Activated CD8-positive, alpha-beta memory T cell treated with anti-CD3 and anti-CD28 coated beads, Interleukin-2, amount 50 U/mL, for 48 hours (primary cell): ENCODE results near the gene ATF4.

ENCODE experiments used
- DNase-seq: peaks from one replicate; pipeline ENCODE4 v3.0.0-alpha.2; 2020

The ATF4 gene

DNA sequence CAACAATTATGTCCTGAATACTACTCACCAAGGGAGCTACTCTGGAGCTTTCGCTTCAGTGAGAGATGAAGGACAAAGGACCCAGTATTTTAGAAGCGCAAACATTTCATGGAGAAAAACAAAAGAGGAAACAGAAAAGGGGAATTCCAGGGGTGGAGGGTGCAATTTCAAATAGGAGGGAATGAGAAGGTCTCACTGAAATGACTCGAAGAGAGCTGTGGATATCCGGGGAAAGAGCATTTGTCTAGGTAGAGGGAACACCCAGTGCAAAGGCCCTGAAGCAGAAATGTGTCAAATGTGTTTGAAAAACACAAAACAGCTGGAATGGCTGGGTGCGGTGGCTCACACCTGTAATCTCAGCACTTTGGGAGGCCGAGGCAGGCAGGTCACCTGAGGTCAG, 9.8 kb downstream of the ATF4 start:
- DNase-seq, result no peak

DNA sequence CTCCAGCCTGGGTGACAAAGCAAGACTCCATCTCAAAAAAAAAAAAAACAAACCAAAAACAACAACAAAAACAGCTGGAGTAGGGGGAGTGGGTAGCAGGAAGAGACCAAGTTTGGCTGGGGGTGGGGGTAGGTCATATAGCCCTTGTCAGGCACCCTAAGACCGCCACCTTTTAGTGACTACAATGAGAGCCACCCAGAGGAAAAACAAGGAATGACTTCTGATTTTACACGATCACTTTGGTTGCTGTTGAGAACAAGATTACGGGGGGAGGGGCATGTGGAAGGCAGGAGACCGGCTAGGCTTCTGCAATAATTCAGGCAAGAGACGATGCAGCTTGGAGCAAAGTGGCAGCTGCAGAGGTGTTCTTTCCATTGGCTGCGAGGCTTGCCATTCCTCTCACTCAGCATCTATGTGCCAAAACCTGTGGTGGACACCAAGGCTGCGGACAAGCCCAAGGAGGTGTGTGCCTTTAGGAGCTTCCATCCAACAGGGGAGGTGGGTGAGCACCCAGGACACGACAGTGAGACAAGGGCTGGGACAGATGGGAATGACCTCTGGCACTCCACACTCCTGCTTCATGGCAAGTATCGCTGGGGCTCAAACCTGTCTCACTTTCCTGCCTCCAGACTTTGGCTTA, 10.4 kb downstream of the ATF4 start:
- no peak for DNase-seq

DNA sequence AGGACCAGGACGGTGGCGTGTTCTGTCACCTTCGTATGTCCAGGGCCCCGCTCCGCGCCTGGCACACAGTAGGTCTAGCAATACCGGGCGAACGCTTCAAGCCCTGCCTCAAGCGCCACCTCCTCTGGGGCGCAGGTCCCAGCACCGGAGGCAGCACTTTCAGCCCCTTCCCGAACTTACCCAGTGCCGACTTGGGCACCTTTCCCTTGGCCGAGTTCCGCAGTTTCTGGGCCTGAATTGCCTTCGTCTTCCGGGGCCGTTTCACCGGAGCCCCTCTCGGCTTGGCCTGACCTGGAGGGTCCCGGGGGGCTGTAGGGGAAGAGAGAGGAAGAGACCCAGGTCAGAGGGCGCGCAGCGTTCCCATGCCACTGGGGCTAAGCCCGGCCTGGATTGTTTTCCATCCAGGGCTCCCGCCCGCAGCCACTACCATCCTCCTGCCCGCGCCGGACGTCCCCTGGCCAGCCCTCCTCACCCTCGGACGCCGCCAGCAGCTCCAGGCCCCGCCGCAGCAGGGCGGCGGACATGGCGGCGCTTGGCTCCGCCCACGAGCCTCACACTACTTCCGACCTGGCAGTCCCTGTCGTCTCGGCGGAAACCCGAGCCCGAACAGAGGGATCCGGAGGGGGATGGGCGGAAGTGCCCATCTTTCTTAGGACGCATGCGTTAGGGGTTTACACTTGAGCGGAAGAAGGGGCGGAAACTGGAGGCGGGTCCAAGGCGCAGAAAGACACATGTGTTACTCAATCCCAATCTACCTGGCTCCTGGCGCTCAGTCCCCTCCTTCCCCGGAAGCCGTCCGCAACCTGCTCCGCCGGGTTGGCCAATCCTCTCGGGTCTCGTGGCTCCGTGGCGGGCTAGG, 12.1 kb downstream of the ATF4 start, which contains the start of gene RPS19BP1:
TSS of gene RPS19BP1 (minus strand) at position 534 of the 859 bp plus-strand sequence. CDS start at position 524, 10 bp downstream.
- DNase-seq, result peak; percentile 97

DNA sequence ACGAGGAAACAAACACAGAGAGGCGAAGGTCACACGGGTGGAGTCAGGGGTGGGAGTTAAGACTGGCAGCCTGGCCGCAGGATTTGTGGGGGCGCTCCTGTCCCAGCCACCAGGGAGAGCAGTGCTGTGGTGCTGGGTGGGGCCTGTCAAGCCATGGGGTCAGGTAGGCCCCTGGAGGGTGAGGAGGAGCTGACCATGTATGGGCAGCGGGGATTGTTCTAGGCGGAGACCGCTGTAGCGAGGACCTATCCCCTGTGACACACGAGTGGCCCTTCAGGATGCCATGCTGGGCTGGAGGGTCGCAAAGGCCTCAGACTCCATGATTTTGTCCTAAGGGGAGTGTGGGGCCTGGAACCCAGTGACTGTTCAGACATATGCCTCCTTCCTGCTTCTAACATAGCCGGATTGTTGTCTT, 13.7 kb downstream of the ATF4 start:
- DNase-seq, result no peak

DNA sequence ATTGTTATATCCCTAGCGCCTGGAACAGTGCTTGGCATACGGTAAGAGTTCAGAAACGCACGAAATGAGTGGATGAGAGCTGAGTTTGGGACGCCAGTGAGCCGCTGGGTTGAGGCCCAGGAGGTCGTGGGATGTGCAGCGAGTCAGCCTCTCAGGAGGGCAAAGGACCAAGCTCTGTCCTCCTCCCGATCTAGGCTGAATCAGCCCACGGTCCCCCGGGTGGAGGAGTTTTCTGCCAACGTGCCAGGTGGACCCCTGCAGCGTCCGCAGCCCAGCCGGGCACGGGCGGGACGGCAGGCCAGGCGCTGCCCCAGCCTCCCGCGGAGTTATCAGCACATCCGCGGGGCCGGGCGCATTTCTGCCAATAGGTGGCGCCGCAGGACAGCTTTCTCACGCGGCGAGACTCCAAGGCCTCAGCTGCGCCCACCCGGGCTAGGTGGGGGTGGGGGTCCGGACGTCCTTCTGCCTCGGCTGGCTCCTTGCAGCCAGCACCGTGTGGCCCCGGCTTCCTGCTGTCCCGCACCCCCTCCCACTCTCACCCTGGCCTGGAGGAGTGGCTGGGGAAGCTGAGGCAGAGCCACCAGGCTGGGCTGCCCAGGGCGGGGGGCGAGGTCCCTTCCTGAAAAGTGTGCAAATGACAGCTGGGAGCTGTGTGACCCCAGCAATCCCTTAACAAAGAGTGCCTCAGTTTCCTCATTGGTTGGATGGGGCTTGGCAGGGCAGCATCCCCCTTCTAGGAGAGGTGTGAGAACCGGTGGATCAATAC, 14.4 kb downstream of the ATF4 start:
- DNase-seq, result peak; percentile 97

DNA sequence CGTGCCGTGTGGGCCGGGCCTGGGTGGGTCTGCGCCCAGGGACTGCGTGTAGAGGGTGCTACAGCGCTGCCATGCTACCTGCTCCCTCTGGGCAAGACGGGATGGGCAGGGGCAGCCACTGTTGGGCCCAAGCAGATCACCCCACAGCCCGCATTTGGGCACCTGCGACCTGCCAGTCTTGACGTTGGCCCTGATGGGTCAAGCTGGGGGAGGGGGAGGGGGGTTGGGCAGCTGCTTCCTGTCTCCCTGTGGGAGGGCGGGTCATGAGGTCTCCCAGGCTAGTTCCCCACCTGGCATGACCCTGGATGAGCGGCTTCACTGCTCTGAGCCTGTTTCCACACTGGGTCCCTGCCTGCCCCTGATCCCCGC, 15.0 kb downstream of the ATF4 start:
- DNase-seq, result no peak

DNA sequence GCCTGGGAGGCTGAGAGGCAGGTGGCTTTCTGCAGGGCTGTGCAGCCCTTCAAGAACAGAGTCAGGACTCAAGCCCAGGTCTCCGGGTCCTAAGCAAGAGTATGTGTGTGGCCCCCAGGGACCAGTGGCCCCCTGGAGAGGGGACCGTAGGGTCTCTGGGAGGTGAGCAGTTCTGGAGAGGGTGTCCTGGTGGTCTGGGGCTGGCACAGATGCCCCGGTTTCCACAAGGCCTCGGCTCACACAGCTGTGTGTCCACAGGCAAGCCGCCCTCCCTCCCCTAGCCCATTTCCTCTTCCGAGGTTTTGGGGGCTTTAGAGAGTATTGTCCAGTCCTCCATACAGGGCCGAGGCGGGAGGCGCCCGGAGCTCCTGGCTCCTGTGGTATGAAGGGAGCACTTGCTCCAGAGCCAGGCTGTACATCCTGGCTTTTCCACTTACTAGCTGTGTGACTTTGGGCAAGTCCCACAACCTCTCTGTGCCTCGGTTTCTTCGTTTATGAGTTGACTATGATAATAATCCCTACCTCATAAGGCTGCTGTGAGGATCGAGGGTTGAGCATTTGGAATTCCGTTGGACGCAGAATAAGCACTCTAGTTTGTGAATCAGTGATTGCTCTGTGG, 15.6 kb downstream of the ATF4 start:
- DNase-seq, result no peak

DNA sequence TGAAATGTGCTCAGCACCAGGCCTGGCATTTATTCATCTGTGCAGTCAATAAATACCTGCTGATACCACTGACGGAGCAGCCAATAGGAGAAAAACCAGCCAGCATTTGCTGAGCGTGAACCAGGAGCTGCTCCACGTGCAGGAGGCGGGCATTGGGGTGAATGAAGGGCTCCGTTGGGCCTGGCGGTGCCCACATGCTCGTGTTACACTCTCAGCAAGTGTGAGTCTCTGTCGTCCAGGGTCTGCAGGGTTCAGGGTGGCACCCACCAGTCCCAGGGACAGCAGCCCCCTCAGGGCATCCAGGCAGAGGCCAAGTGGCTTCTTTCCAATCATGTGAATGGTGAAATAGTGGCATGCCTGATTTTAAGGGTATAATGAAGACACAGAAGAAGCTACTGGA, 16.3 kb downstream of the ATF4 start:
- no peak for DNase-seq

DNA sequence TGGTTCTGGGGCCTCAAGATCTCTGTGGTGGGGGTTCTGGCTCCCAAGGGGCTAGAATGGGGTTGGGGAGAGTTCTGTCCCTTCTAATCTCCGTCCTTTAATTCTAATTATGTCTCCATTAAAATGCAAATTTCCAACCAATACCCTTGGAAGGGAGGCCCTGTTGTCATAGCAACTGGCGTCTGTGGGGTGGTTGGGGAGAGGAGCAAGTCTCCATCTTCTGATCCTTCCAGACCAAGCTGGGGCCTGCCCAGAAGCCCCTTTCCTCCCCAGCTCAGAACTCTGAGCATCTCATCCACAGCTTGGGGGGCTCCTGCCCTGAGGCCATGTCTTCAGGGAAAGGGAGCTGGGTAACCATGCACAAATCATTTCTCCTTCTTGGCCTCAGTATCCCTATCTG, 17.6 kb downstream of the ATF4 start:
- DNase-seq, result no peak

DNA sequence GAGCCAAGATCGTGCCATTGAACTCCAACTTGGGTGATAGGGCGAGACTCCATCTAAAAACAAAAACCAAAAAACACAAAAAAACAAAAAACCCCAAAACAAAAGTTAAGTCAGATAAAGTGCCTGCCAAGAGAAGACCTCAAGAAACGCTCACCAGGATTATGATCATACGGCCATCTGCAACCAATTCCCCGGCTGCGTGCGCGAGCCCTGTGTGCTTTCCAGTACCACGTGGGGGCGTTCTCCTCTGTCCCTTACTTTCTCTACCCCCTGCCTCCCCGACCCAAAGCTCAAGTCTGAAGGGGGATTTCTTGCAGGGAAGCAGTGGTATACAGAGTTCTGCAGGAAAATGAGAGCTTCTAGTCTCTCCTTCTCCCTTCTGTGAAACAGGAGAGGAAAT, 22.7 kb downstream of the ATF4 start:
- DNase-seq, result no peak

DNA sequence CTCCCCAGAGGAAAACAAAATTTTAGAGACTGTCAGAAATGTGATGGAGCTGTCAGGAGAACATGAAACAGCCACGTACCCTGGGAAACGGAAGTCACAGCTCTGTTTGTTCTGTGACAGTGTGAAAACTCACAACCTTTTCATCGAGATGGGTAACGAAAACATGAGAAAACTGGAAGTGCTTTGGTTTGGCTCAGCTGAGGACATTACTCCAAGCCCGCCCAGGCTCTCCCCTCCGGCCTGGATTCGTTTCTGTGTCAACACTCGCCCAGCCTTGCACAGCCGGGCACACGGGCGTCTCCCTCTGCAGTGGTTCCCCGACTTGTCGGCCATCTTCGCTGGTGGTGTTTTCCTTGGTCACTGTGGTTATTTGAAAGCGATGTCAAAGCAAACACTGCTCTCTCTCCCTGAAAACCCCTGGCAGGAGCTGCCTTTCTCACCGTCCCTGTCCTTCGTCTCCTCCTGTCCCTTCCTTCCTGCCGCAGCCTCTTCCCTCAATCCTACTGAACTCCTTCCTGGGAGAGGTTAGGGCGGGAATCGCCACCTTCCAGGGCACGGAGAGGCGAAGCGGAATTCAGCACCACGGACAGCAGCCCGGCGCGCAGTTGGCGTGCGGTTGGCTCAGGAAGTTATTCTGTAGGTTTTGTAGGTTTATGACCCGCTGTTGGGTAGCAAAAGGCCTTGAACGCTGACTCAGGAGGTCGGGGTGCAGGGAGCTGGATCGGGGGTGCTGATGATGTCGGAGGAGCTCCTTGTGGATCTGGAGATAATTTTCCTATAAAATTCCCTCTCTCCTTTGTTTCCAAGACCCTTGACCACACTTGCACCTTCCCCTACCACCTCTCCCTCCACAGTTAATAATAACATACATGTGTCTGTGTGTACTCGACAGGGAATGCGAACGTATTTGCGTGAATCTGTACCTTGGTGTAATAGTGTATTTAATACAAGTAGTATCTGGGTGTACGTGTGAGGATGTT, 25.3 kb downstream of the ATF4 start:
- peak; percentile 87 for DNase-seq

DNA sequence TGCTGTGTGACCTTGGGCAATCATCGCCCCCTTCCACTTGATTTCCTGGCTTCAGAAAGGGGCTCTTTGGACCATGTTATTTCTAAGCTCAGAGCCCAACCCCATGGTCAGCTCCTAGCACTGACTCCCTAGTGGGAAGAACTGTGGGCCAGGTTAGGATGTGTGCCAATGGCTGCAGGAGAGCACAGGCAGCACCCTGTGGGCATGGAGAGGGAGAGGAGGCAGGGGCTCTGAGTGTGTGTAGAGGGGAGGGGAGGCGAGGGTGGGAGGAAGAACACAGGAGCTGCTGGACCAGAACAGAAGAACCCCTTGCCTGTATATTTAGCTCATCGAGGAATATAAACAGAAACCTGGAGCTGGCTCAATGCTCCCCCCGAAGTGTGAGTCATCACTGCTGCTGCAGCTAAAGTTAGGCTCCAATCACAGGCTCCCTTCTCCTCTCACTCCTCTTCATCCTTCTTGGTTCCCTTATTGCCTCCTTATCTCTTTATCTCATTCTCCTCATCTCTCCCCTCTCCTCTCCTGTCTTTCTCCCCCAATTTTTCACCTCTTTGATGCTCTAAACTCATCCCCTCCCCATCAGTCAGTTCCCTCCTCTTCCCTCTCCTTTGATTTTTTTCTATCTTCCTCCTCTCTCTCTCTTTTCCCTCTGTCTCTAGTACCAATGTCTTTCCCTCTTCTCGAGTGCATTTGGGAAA, 26.7 kb downstream of the ATF4 start:
- DNase-seq, result no peak

DNA sequence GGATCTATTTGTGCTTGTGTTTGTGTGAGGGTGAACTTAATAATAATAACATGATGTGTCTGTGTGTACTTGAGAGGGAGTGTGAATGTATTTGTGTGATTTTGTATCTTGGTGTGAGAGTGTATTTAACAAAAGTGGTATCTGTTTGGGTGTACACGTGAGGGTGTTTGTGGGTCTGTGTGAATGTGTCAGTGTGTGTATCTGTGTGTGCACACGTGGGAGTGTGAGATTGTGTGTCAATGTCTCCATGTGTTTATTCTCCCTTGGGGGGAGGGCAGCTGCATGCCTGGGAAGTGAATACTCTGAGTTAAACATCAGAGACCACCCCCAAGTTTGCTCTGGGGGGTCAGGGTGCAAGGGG, 27.2 kb downstream of the ATF4 start:
- no peak for DNase-seq

DNA sequence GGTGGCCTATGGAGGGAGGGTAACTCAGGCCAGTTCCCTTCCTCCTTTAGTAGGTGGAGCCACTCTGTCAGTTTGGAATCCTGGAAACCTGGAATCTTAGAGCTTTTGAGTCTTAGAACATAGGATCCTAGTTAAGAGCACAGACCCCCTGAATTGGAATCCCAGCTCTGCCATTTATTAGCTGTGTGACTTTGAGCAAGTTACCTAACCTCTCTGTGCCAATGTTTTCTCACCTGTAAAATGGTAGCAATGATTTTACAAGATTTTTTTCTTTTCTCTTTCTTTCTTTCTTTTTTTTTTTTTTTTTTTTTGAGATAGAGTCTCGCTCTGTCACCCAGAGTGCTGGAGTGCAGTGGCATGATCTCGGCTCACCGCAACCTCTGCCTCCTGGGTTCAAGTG, 33.1 kb downstream of the ATF4 start:
- DNase-seq, result no peak

DNA sequence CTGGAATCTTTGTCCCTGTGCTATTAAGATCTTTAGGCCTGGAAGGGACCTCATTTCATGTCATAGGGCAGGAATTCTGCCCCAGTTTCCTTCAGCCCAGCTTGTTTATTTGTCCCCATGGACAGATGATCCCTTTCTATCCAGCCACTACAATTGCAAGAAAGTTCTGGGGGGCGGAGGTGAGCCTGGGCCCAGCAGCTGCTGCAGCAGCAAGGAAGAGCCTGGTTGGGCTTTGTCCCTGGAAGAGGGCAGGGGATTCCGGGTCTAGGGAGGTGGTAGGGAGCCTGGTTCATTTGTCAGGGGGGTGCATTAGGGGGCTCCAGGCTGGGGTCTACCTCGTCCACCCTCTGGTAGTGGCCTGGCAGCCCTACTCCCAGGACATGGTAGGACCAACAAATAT, 33.8 kb downstream of the ATF4 start:
- no peak for DNase-seq

DNA sequence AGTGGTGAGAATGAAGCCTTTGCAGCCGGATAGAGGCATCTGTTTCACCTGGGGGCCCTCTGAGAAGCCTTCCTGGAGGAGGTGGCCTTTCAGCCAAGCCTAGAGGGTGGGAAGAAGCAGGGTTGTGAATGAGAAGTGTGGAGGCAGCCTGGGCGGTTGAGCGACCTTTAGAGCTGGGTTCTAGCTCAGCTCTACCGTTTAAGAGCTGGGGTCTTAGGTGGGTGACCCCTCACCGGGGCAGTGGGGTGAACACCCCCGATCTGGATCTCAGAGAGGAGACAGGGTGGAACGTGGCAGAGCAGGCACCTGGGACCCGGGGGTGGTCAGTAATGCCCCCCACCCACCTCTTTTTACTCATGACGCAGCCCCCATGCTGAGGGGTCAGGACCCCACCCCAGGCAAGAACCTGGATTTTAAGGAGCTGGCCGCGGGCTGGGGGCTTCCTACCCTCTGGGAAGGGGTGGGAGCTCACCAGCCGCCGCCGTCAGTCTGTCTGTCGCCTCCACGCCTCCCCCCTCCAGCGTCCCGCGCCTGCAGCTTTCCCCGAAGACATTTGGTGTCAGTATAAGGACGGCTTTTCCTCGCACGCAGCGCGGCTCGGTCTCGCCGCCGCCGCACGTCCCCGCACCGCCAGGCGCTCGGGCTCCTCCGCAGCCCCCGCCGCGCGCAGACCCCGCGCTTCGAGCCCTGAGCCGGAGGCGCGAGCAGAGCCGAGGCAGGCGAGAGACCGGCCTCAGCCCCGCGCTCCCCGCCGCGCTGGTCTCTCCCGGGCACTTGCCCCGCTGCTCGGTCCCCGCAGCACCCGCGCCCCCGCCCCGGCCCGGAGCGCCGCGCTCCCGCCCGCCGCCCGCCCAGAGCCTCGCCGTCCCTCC, 36.8 kb downstream of the ATF4 start:
- peak; percentile 67 for DNase-seq

DNA sequence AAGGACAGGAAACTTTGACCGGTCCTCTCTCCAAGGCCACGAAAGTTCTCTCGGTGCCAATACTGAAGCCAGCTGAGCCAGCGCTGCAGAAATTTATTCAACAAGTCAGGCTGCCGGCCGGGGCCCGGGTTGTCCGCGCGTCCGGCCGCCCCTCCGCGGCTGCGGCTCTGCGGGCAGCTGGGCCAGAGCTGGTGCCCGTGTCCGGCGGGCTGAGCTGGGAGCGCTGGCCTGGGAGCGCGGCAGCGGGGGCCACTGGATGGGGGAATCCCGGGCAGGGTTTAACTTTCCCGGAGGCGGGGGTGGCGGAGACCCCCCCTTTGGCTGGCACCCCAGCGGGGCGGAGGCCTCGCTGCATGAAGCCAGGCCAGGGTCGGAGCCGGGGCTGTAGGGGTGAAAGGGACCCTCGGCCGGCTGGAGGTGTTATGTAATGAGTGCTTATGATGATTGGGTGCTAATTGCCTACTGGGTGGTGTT, 37.9 kb downstream of the ATF4 start:
- DNase-seq, result no peak

DNA sequence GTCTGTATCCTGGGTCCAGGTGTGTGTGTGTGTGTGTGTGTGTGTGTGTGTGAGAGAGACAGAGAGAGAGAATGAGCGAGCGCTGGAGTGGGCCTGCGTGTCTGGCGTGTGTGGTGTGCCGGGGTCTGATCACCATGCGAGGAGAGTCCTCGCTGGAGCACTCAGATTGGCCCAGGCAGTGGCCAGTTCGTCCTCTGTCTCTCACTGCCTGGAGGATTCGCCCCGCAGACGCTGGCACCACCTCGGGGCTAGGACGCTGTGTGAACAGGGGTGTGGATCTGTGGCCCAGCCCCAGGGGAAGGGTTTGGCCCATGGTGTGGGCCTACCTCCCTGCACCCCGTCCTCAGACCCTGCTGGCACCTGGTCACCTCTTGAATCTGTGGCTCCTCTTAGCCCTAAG, 38.6 kb downstream of the ATF4 start:
- no peak for DNase-seq

DNA sequence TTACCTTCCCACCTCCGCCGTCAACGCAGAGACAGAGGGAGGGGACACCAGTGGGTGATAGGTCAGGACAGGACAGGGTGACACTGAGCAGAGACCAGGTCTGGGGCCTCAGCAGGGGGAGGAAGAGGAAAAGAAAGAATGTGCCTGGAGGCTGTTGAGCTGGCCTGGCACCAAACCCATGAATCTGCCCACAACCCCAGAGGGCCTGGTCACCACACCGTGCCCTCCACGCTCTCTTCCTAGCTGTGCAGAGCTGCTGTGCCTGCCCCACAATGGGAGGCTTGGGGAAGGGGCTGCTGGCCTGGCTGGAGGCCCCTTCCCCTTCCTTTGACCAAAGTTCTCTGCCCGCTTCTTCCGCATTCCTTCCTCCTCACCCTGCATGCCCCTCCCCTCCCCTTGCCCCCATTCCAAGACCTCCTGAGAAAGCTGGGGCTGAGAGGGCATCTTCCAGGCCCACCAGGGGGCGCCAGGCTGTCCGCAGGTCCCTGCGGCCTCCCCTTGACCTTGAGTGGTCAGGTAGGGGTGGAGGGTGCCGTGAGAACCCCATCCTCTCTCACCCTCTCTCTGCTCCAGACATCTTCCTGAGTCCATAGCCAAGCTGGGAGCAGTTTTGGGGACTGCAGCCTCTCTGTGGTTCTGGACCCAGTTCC, 39.2 kb downstream of the ATF4 start:
- no peak for DNase-seq

DNA sequence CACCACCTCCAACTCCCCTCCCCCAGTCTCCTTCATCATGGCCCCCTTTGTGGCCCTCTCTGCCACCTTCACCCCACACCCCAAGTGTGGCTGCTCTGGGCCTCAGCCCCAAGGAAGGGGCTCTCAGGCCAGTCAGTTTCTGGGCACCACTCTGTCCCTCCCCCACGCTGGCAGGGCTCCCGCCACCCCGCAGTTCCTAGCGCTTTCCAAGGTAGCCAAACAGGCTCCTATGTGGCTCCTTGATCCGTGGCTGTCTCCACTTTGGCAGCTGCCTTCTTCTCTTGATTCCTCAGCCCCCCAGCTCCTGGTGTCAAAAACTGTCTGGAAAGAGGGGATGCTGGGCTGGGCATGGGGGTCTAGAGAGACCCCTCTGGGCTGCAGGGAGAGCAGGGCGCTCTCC, 39.8 kb downstream of the ATF4 start:
- DNase-seq, result no peak
